GM21528 (cell line): ENCODE measurements around the gene TCEA3.

Experiments used
- ATAC-seq: cut with Tn5 transposase; IDR thresholded peaks from one replicate; pipeline ENCODE4 v1.9.1; 2021; ENCODE audit warnings: mild to moderate bottlenecking, moderate library complexity; ENCODE audit not compliant: unreplicated experiment, low FRiP score

TCEA3 gene

GRCh38 chr1:23448846-23449245, 24.3 kb upstream of the TCEA3 start:
- no peak for ATAC-seq

- ATAC-seq, result no peak
Measured at GRCh38 chr1:23446661-23447310, 22.2 kb upstream of the TCEA3 start.

- no peak for ATAC-seq
Measured at GRCh38 chr1:23444596-23445390, 20.2 kb upstream of the TCEA3 start.

- ATAC-seq, result no peak
Measured at GRCh38 chr1:23444104-23444533, 19.6 kb upstream of the TCEA3 start.

- no peak for ATAC-seq
Measured at GRCh38 chr1:23442751-23443150, 18.2 kb upstream of the TCEA3 start.

- no peak for ATAC-seq
Measured at GRCh38 chr1:23441446-23442148, 17.0 kb upstream of the TCEA3 start.

- ATAC-seq, result no peak
Measured at GRCh38 chr1:23438545-23438944, 14.0 kb upstream of the TCEA3 start.

- no peak for ATAC-seq
Measured at GRCh38 chr1:23437355-23437664, 12.8 kb upstream of the TCEA3 start.

- ATAC-seq, result no peak
Measured at GRCh38 chr1:23436520-23437354, 12.2 kb upstream of the TCEA3 start.

GRCh38 chr1:23434260-23434775, 9.8 kb upstream of the TCEA3 start:
- ATAC-seq, result no peak

GRCh38 chr1:23433122-23433521, 8.6 kb upstream of the TCEA3 start:
- no peak for ATAC-seq

GRCh38 chr1:23431431-23431830, 6.9 kb upstream of the TCEA3 start:
- no peak for ATAC-seq

GRCh38 chr1:23430803-23431202, 6.3 kb upstream of the TCEA3 start:
- ATAC-seq, result no peak

- ATAC-seq, result no peak
Measured at GRCh38 chr1:23428136-23428905, 3.8 kb upstream of the TCEA3 start.

- ATAC-seq, result no peak
Measured at GRCh38 chr1:23427550-23427949, 3.0 kb upstream of the TCEA3 start.

GRCh38 chr1:23426828-23427227, 2.3 kb upstream of the TCEA3 start:
- no peak for ATAC-seq

GRCh38 chr1:23425193-23425494, 596 bp upstream of the TCEA3 start:
- no peak for ATAC-seq

GRCh38 chr1:23423415-23424292, 894 bp downstream of the TCEA3 start:
- ATAC-seq, result no peak

GRCh38 chr1:23422941-23423340, 1.6 kb downstream of the TCEA3 start:
- ATAC-seq, result no peak
